H1 (cell line): ENCODE results near the gene ADAM19. TPM values are rescaled to one million over a fixed set of nuclear protein-coding genes. Genes with fewer than 3 reads are reported as not detected.

Experiments
- BCL11A ChIP-seq, 2 experiments: IDR thresholded peaks; one replicate each; pipeline ENCODE4 v1.6.1; 2011; ENCODE audit warnings: low read depth in 2 of 2, low read length in 2 of 2, mild to moderate bottlenecking in 2 of 2
- BRCA1 ChIP-seq: IDR thresholded peaks from 2 replicates; pipeline ENCODE4 v1.6.1; 2012; ENCODE audit warnings: low read depth, low read length, improper control_type of control experiment
- CBX8 ChIP-seq: fragments of 300-800, 300-1000 bp; sonication (generic); IDR thresholded peaks from 2 replicates; pipeline ENCODE4 v1.7.1; 2016; ENCODE audit warnings: low read depth, low read length, borderline replicate concordance
- polyA plus RNA-seq, 7 experiments: library from polyadenylated mRNA; depleted of rRNA in 3 of 7; stranded (reverse) in 5 of 7; unstranded in 2 of 7; fragments of >200 nt in 5 of 7; fragments of 200-250 nt in 2 of 7; gene quantifications; 1 replicate in 5 of 7; 2 replicates in 1 of 7; 4 replicates in 1 of 7; pipeline versions ENCODE4 v1.2.1 to v1.2.3, GENCODE V29; 2011 to 2013; ENCODE audit warnings: missing spikeins in 2 of 7, mixed read lengths in 2 of 7
- total RNA-seq: library from RNA; stranded (reverse); fragmentation: NEBNext Ultra II Directional; extraction: Animal tissue kit (Norgen Biotek cat#: 25700); gene quantifications from 2 replicates; pipeline ENCODE4 v1.2.1, GENCODE V29; 2021

The ADAM19 gene
- total and polyA plus RNA-seq, 2 of the 8 experiments (the other 6 are each of a cell fraction or from before 2014, with no cell fraction given) = 6.5 to 22.7 TPM

- no peak for TF ChIP-seq BCL11A (IDR thresholded peaks at IDR 0.05; ENCODE audit: low read depth in 2 of 2, low read length in 2 of 2)
- TF ChIP-seq BRCA1 = no peak
- TF ChIP-seq CBX8 = no peak
Measured at GRCh38 chr5:157561110-157561509, 14.5 kb downstream of the ADAM19 start (continued).
